HepG2 (cell line): ENCODE measurements around the gene KBTBD2. TPM values are rescaled to one million over a fixed set of nuclear protein-coding genes. Genes with fewer than 3 reads are reported as not detected.

Experiments used
- ATF5 ChIP-seq: sonication (generic); formaldehyde crosslinking; IDR thresholded peaks from 2 replicates; pipeline ENCODE4 v1.4.0; 2020; ENCODE audit warnings: mild to moderate bottlenecking, low read depth, missing genetic modification reagents
- CCDC6 ChIP-seq: sonication (generic); formaldehyde crosslinking; IDR thresholded peaks from 2 replicates; pipeline ENCODE4 v1.8.1; 2022; ENCODE audit warnings: mild to moderate bottlenecking, missing genetic modification reagents, moderate library complexity
- CERS6 ChIP-seq: sonication (generic); formaldehyde crosslinking; IDR thresholded peaks from 2 replicates; pipeline ENCODE4 v1.5.0; 2020; ENCODE audit warnings: missing genetic modification reagents
- DNMT3B ChIP-seq: conservative IDR thresholded peaks from 2 replicates; pipeline ENCODE4 v1.6.1; 2016; ENCODE audit warnings: missing biosample characterization, control low read depth
- EHMT2 ChIP-seq: fragments of 200-600 bp; sonication (generic); IDR thresholded peaks from 2 replicates; pipeline ENCODE4 v1.7.0; 2017; ENCODE audit warnings: antibody characterized with exemption, low read depth, low read length, borderline replicate concordance
- FOXP1 ChIP-seq, 2 experiments: fragments of 450-650 bp in 1 of 2; IDR thresholded peaks; 2 replicates each; pipeline ENCODE4 v1.6.1; 2017 to 2018; ENCODE audit warnings: antibody characterized with exemption in 1 of 2
- HOXA5 ChIP-seq: sonication (generic); formaldehyde crosslinking; IDR thresholded peaks from 2 replicates; pipeline ENCODE4 v1.4.0; 2020; ENCODE audit warnings: missing genetic modification reagents
- ISX ChIP-seq: sonication (generic); formaldehyde crosslinking; conservative IDR thresholded peaks from 2 replicates; pipeline ENCODE4 v1.5.0; 2020; ENCODE audit warnings: missing genetic modification reagents
- KLF6 ChIP-seq: IDR thresholded peaks from 2 replicates; pipeline ENCODE4 v1.8.0; 2016; ENCODE audit warnings: missing biosample characterization, missing genetic modification reagents
- NAIF1 ChIP-seq: sonication (generic); formaldehyde crosslinking; IDR thresholded peaks from 2 replicates; pipeline ENCODE4 v1.5.0; 2020; ENCODE audit warnings: mild to moderate bottlenecking, missing genetic modification reagents, borderline replicate concordance
- NFKBIZ ChIP-seq: IDR thresholded peaks from 2 replicates; pipeline ENCODE4 v1.6.1; 2018; ENCODE audit warnings: missing genetic modification reagents, missing compliant biosample characterization
- RBM39 ChIP-seq: fragments of 200-400 bp; formaldehyde crosslinking; IDR thresholded peaks from one replicate; pipeline ENCODE4 v1.6.1; 2018; ENCODE audit warnings: antibody characterized with exemption, mild to moderate bottlenecking, low read depth, low read length; ENCODE audit not compliant: poor library complexity, severe bottlenecking
- REST ChIP-seq, 2 experiments: IDR thresholded peaks; 2 replicates each; pipeline ENCODE4 v1.6.1; 2011 to 2012; ENCODE audit warnings: low read length in 2 of 2, borderline replicate concordance in 1 of 2, low read depth in 1 of 2, mild to moderate bottlenecking in 1 of 2, moderate library complexity in 1 of 2
- SYNCRIP ChIP-seq: fragments of 200-400 bp; formaldehyde crosslinking; IDR thresholded peaks from 2 replicates; pipeline ENCODE4 v1.6.1; 2018; ENCODE audit warnings: mild to moderate bottlenecking, low read depth, low read length; ENCODE audit not compliant: insufficient read depth
- ZNF24 ChIP-seq: fragments of 450-650 bp; IDR thresholded peaks from 2 replicates; pipeline ENCODE4 v1.6.1; 2017; ENCODE audit warnings: antibody characterized with exemption, mild to moderate bottlenecking
- ZNF296 ChIP-seq: sonication (generic); formaldehyde crosslinking; conservative IDR thresholded peaks from 2 replicates; pipeline ENCODE4 v1.5.0; 2020; ENCODE audit warnings: mild to moderate bottlenecking, missing genetic modification reagents
- ZNF331 ChIP-seq: sonication (generic); formaldehyde crosslinking; IDR thresholded peaks from 2 replicates; pipeline ENCODE4 v1.4.0; 2020; ENCODE audit warnings: missing genetic modification reagents
- ZNF431 ChIP-seq: sonication (generic); formaldehyde crosslinking; IDR thresholded peaks from 2 replicates; pipeline ENCODE4 v1.9.0; 2022; ENCODE audit warnings: missing genetic modification reagents, low read depth, mild to moderate bottlenecking, borderline replicate concordance
- ZNF432 ChIP-seq: sonication (generic); formaldehyde crosslinking; IDR thresholded peaks from 2 replicates; pipeline ENCODE4 v1.5.0; 2020; ENCODE audit warnings: missing genetic modification reagents, mild to moderate bottlenecking, borderline replicate concordance
- ZNF639 ChIP-seq: conservative IDR thresholded peaks from 2 replicates; pipeline ENCODE4 v1.6.1; 2018; ENCODE audit warnings: missing genetic modification reagents
- ZNF644 ChIP-seq: IDR thresholded peaks from 2 replicates; pipeline ENCODE4 v1.6.1; 2016; ENCODE audit warnings: low read depth
- polyA plus RNA-seq, 8 experiments: library from polyadenylated mRNA; depleted of rRNA in 3 of 8; stranded (reverse) in 7 of 8; unstranded in 1 of 8; fragments of >200 nt; fragmentation: Illumina TruSeq in 4 of 8; extraction: Trizol in 4 of 8; gene quantifications; 2 replicates each; pipeline versions ENCODE4 v1.2.1 to v1.2.3, GENCODE V29; 2011 to 2016; ENCODE audit warnings: low read depth in 4 of 8, missing spikeins in 1 of 8, mixed read lengths in 1 of 8; ENCODE audit not compliant: insufficient read depth in 1 of 8
- total RNA-seq, 5 experiments: library from RNA; depleted of rRNA; stranded (reverse); fragments of >200 nt; fragmentation: Illumina TruSeq; extraction: Trizol; gene quantifications; 2 replicates each; pipeline ENCODE4 v1.2.3, GENCODE V29; 2016; ENCODE audit warnings: low read depth in 1 of 5

Gene KBTBD2
- total and polyA plus RNA-seq, 2 of the 13 experiments (the other 11 are each of a cell fraction or from before 2014, with no cell fraction given): 24.0 to 25.2 TPM

- TF ChIP-seq REST (IDR thresholded peaks at IDR 0.05; ENCODE audit: borderline replicate concordance in 1 of 2, low read depth in 1 of 2, low read length in 2 of 2): peak in 1 of 2 experiments; percentile 61; a peak in 1 of 4 replicates
- TF ChIP-seq ZNF644 (CRISPR knock-in tag): no peak
- 0 out of 2 replicates have a peak, but pooled peaks have one; percentile 22 for TF ChIP-seq DNMT3B (CRISPR knock-in tag)
- TF ChIP-seq HOXA5 (CRISPR knock-in tag): peak; percentile 59; the same call in 1 of the 2 replicates
- no peak for TF ChIP-seq ZNF296 (CRISPR knock-in tag)
- no peak for TF ChIP-seq CCDC6
- no peak for TF ChIP-seq ATF5 (CRISPR knock-in tag)
- TF ChIP-seq CERS6 (CRISPR knock-in tag): 0 out of 2 replicates have a peak, but pooled peaks have one; percentile 52
- no peak for TF ChIP-seq FOXP1 (IDR thresholded peaks at IDR 0.05)
- no peak for TF ChIP-seq FOXP1 (CRISPR knock-in tag; IDR thresholded peaks at IDR 0.05)
- no peak for TF ChIP-seq RBM39
- TF ChIP-seq ZNF431: peak; percentile 7
- TF ChIP-seq KLF6 (CRISPR knock-in tag): peak; percentile 68; the same call in 1 of the 2 replicates
- TF ChIP-seq EHMT2: no peak
- no peak for TF ChIP-seq NAIF1 (CRISPR knock-in tag)
- TF ChIP-seq ISX: peak; percentile 82; the same call in 1 of the 2 replicates
- no peak for TF ChIP-seq ZNF331 (CRISPR knock-in tag)
- no peak for TF ChIP-seq ZNF432 (CRISPR knock-in tag)
- peak; percentile 67; the same call in 1 of the 2 replicates for TF ChIP-seq NFKBIZ (CRISPR knock-in tag)
- TF ChIP-seq SYNCRIP: no peak
- no peak for TF ChIP-seq ZNF24
- peak; percentile 80 for TF ChIP-seq ZNF639 (CRISPR knock-in tag)
Observed at GRCh38 chr7:32891800-32892520, 400 bp upstream of the KBTBD2 start (continued).
